Left forelimb (tissue), 1 donor: Measurements from ENCODE around the gene SYNJ2.

Source experiments
- DNase-seq: peaks from one replicate; pipeline ENCODE4 v3.0.0-alpha.2; 2018; ENCODE audit warnings: low spot score

SYNJ2 gene

GRCh38 chr6:157978021-157978783 lies 3.5 kb upstream of the SYNJ2 start:
- DNase-seq: no peak

- DNase-seq: no peak
These were observed 1.2 kb upstream of the SYNJ2 start for GRCh38 chr6:157980288-157981131.

DNA sequence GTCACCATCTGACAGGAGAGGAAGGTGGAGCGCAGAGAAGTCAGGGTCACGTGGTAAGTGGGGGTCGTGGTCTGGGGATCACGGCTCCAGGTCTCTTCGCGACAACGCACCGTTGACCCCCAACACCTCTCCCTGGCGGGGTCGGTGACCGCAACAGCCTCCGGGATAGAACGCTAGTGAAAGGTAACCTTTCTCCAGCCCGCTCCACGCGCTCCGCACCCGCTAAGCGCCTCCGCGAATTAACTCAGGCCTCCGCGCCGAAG lies 600 bp upstream of the SYNJ2 start:
- DNase-seq: no peak

- DNase-seq: no peak
These were observed 469 bp downstream of the SYNJ2 start for GRCh38 chr6:157982102-157982562.

GRCh38 chr6:157982563-157983405 lies 1.1 kb downstream of the SYNJ2 start:
- DNase-seq: no peak

- DNase-seq: no peak
These were observed 1.9 kb downstream of the SYNJ2 start for GRCh38 chr6:157983406-157984119.

GRCh38 chr6:157984128-157984527 lies 2.5 kb downstream of the SYNJ2 start:
- no peak for DNase-seq

GRCh38 chr6:157984686-157985225 lies 3.1 kb downstream of the SYNJ2 start:
- DNase-seq: no peak

GRCh38 chr6:157985378-157986155 lies 3.9 kb downstream of the SYNJ2 start:
- DNase-seq: no peak

- DNase-seq: no peak
These were observed 6.4 kb downstream of the SYNJ2 start for GRCh38 chr6:157987788-157988699.

DNA sequence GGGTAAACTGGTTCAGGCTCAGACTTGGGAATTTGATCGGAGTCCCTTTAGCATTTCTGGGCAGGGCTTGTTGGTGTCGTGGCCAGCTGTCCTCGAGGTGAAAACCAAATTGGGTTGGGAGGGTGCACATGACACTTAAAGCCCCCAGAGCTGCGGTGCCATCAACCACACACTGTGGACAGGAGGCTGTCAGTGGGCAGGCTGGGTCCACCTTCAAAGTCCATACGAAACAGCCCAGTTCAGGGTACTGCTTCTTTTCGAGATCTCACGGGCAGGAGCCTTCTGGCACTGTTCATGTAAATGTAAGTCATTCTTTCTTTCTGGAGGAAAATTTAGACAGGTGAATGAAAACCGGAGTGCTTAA lies 7.0 kb downstream of the SYNJ2 start:
- no peak for DNase-seq

- no peak for DNase-seq
These were observed 8.1 kb downstream of the SYNJ2 start for GRCh38 chr6:157989541-157990289.

DNA sequence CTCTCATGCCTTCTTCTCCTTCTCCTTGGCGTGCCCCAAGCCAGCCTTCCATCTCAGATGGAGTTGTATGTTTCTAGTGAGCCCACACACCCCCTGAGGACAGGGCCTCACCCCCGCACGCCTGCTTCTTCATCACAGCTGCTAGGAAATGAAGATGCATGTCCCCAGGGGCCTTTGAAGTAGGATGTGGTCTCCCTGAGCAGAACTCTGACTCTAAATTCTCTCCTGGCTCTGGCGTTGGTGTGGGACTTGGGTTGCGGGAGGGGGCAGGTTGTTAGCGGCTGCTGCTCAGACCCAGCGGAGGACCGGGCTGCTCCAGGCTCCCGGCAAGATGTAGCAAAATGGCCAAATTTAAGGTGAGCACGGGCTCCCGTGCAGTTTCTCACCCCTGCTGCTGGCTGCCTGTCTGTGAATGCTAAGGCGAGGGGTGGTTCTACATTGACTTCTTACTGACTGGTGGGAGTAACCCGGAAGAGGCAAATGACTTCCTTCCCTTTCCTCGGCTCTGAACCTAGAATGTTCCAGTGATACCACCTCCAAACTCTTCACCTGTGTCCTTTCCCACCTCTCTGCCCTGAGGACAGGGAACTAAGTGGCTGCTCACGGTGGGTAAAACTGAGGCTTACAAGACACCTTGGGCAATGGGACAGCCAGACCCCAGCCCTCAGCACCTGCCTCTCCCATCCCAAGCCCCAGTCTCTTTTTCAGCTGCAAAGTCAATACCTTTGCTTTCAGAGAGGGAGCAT lies 8.8 kb downstream of the SYNJ2 start:
- peak; percentile 47 for DNase-seq

DNA sequence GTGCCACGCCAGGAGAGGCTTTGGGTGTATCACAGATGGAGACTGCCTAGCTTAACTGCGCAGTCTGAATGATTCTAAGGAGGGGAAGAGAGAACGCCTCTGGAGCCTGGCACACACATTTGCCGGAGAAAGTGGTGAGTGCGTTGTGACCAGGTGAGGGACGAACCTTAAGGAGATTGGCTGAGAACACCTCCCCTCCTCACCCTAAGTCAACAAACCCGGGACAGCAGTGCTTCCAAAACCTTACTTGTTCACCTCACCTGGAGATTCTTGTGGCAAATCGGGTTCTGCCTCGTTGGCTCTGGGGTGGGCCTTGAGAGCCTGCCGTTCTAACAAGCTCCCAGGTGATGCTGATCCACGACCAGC lies 9.4 kb downstream of the SYNJ2 start:
- no peak for DNase-seq

DNA sequence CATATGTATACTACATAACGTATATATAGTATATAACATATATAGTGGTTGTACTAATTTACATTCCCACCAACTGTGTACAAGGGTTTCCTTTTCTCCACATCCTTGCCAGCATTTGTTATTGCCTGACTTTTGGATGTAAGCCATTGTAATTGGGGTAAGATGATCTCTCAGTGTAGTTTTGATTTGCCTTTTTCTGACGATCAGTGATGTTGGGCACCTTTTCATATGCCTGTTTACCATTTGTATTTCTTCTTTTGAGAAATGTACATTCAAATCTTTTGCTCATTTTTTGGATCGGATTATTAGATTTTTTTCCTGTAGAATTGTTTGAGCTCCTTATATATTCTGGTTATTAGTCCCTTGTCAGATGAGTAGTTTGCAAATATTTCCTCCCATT lies 11.4 kb downstream of the SYNJ2 start:
- DNase-seq: no peak

- peak; percentile 41 for DNase-seq
These were observed 12.6 kb downstream of the SYNJ2 start for GRCh38 chr6:157994125-157994795.

DNA sequence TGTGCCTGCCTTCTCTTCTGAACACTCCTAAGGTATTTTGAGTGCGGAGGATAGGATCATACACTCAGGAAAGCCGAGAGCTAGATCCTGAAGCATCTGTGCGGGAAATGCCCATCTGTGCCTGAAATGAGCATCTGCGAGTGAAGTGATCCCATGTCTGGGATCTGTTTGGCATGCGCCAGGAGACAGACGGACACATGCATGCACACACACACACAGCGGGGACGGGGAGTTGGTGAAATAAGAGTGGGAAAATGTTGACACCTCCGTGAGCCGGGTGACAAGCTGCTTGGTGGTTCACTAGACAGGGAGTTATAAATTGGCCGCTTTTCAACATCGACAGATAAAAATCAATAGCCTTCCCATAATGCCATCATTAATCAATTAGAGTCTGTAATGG lies 13.8 kb downstream of the SYNJ2 start:
- no peak for DNase-seq

GRCh38 chr6:157996201-157996712 lies 14.6 kb downstream of the SYNJ2 start:
- no peak for DNase-seq
